Transverse colon (tissue), 4 donors: Measurements from ENCODE around the gene UQCC5. TPM values are rescaled to one million over a fixed set of nuclear protein-coding genes. Genes with fewer than 3 reads are reported as not detected.

Source experiments
- DNase-seq: peaks from one replicate; pipeline ENCODE4 v3.0.0-alpha.2; 2019
- H3K27ac ChIP-seq, 4 donors: fragments of 200-600 bp; sonication (generic); 2 replicates each; pipeline ENCODE4 v1.5.1; 2016 to 2018; ENCODE audit warnings: inconsistent platforms in 4 of 4
- H3K27me3 ChIP-seq: fragments of 200-600 bp; sonication (generic); 2 replicates; pipeline ENCODE4 v1.5.1; 2017; ENCODE audit warnings: inconsistent platforms
- H3K36me3 ChIP-seq, 4 donors: fragments of 200-600 bp; sonication (generic); 2 replicates each; pipeline ENCODE4 v1.5.1; 2017 to 2019; ENCODE audit warnings: inconsistent platforms in 4 of 4
- H3K4me1 ChIP-seq, 4 donors: fragments of 200-600 bp; sonication (generic); 2 replicates each; pipeline ENCODE4 v1.5.1; 2017 to 2020; ENCODE audit warnings: inconsistent platforms in 4 of 4
- H3K4me3 ChIP-seq, 4 donors: fragments of 200-600 bp; sonication (generic); 1 replicate in 1 of 4; 2 replicates in 3 of 4; pipeline versions ENCODE4 v1.5.1 to v1.6.1; 2017 to 2019; ENCODE audit warnings: inconsistent platforms in 4 of 4
- H3K9me3 ChIP-seq, 2 donors: fragments of 200-600 bp; sonication (generic); 2 replicates each; pipeline ENCODE4 v1.5.1; 2017 to 2019; ENCODE audit warnings: inconsistent platforms in 2 of 2
- EP300 ChIP-seq: sonication (generic); formaldehyde crosslinking; IDR thresholded peaks from one replicate; pipeline ENCODE4 v1.6.1; 2017; ENCODE audit warnings: antibody characterized with exemption, low read depth
- POLR2A ChIP-seq: fragments of 450-650 bp; IDR thresholded peaks from one replicate; pipeline ENCODE4 v1.6.1; 2016; ENCODE audit warnings: antibody characterized with exemption, mild to moderate bottlenecking, moderate library complexity
- POLR2AphosphoS5 ChIP-seq, 3 donors: sonication (generic); formaldehyde crosslinking; IDR thresholded peaks; one replicate each; pipeline ENCODE4 v1.6.1; 2016; ENCODE audit warnings: antibody characterized with exemption in 3 of 3
- WGBS, 2 donors: methylation state at CpG; one replicate each; pipeline ENCODE4 v1.1.5; 2018; ENCODE audit warnings: low coverage in 1 of 2; 5-methylcytosine and 5-hydroxymethylcytosine counted together
- in situ Hi-C, 4 donors: fragments of 200-750 bp; cut with MboI; loops; one replicate each; pipeline versions ENCODE4 v1.15.0 to v1.15.1; 2017; ENCODE audit warnings: low sequenced_read_pairs in 3 of 4, low pct_ligation_motif_present in 1 of 4, low pct_unique_long_range_greater_than_20kb in 1 of 4
- intact Hi-C: fragments of 100-400 bp; cut with DNase I; formaldehyde crosslinking; loops from one replicate; pipeline ENCODE4 v1.15.1; 2023; ENCODE audit warnings: low total_unique reads
- total RNA-seq, 4 donors: library from RNA; depleted of rRNA; stranded (reverse); fragments of >200 nt; gene quantifications; one replicate each; pipeline ENCODE4 v1.1.0, GENCODE V29; 2016
- TF ChIP-seq, protein P1 (sequence below), 5 experiments: fragments of 200-600 bp in 3 of 5; fragments of 450-650 bp in 2 of 5; sonication (generic) in 3 of 5; IDR thresholded peaks; 1 replicate in 2 of 5; 2 replicates in 3 of 5; pipeline ENCODE4 v1.5.1; 2016 to 2017; ENCODE audit warnings: antibody characterized with exemption in 5 of 5, inconsistent platforms in 3 of 5, mild to moderate bottlenecking in 2 of 5, moderate library complexity in 1 of 5

The UQCC5 gene
- total RNA-seq, 4 donors from 2014 or later = 2.6 to 22.1 (median 4.0) TPM; not detected in 1

DNA sequence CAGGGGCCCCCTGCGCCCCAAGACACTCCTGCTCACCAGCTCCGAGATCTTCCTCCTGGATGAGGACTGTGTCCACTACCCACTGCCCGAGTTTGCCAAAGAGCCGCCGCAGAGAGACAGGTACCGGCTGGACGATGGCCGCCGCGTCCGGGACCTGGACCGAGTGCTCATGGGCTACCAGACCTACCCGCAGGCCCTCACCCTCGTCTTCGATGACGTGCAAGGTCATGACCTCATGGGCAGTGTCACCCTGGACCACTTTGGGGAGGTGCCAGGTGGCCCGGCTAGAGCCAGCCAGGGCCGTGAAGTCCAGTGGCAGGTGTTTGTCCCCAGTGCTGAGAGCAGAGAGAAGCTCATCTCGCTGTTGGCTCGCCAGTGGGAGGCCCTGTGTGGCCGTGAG lies 44.3 kb upstream of the UQCC5 start:
- H3K9me3 ChIP-seq = no peaks in the 10 kb centered on the region
- WGBS, 2 donors = 92% methylated on average over 18 of the region's 21 CpGs; no CpG with 5 or more reads in 1 of the 2 donors
- DNase-seq = no peak
- peaks cover 0 to 3% (median 0%) of the 10 kb centered on the region in 4 donors for H3K4me1 ChIP-seq
- H3K27me3 ChIP-seq = no peaks in the 10 kb centered on the region
- H3K4me3 ChIP-seq = no peak overlapping the region
- TF ChIP-seq EP300 (no peak), POLR2A (no peak), POLR2AphosphoS5 (IDR thresholded peaks at IDR 0.05) (no peak)
- TF ChIP-seq, protein P1, sequence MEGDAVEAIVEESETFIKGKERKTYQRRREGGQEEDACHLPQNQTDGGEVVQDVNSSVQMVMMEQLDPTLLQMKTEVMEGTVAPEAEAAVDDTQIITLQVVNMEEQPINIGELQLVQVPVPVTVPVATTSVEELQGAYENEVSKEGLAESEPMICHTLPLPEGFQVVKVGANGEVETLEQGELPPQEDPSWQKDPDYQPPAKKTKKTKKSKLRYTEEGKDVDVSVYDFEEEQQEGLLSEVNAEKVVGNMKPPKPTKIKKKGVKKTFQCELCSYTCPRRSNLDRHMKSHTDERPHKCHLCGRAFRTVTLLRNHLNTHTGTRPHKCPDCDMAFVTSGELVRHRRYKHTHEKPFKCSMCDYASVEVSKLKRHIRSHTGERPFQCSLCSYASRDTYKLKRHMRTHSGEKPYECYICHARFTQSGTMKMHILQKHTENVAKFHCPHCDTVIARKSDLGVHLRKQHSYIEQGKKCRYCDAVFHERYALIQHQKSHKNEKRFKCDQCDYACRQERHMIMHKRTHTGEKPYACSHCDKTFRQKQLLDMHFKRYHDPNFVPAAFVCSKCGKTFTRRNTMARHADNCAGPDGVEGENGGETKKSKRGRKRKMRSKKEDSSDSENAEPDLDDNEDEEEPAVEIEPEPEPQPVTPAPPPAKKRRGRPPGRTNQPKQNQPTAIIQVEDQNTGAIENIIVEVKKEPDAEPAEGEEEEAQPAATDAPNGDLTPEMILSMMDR (IDR thresholded peaks at IDR 0.05) = no peak
- no peak overlapping the region for H3K27ac ChIP-seq
- peaks cover 0 to 37% (median 18%) of the 10 kb centered on the region in 4 donors for H3K36me3 ChIP-seq
- in situ Hi-C loops = no loop called here
- intact Hi-C loops = no loop called here

DNA sequence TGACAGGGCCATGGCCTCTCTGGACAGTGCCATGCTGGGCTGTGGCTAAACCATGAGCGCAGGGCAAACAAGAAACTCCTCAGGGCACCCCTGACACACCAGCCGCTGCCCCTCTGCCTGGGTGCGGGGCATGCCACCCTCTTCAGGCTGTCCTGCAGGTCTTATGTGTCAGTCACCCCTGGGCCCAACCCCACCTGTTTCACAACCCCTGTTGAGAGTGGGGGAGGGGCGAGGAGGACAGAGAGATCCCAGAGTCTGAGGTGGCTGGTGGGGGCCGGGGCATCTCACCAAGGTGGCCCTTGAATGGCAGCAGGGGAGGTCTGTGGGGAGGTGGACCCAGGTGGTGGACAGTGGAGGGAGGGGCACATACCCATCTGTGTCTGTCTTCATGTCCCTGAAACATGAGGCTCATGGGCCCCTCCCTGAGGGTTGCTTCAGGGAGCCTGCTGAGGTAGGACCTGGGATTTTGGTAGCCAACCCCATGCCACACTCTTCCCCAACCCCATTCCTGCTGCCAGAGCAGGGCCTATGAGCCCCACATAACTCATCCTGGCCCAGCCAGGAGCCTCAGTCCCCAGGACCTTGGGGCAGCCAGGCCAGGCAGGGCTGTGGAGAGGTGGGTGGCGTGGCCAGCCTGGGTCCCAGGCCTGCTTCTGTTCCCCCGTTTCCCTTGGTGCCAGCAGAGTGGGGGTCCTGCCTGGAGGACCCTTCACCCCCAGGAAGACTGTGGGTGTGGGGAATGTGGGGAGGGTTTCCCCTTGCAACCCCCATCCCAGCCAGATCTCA lies 43.0 kb upstream of the UQCC5 start:
- 93% methylated on average over 7 of the region's 7 CpGs; no CpG with 5 or more reads in 1 of the 2 donors for WGBS, 2 donors
- peak overlapping the region in 1 of 4 donors; percentile 8 for H3K27ac ChIP-seq
- peaks cover 0 to 31% (median 15%) of the 10 kb centered on the region in 4 donors for H3K36me3 ChIP-seq
- TF ChIP-seq POLR2AphosphoS5 (IDR thresholded peaks at IDR 0.05) = no peak
- TF ChIP-seq EP300 = no peak
- TF ChIP-seq, protein P1 (IDR thresholded peaks at IDR 0.05) = no peak
- TF ChIP-seq POLR2A = no peak
- intact Hi-C loops (no loop called here), in situ Hi-C loops (no loop called here)
- no peaks in the 10 kb centered on the region for H3K9me3 ChIP-seq
- H3K4me1 ChIP-seq = peaks cover 0 to 6% (median 0%) of the 10 kb centered on the region in 4 donors
- no peaks in the 10 kb centered on the region for H3K27me3 ChIP-seq
- H3K4me3 ChIP-seq = no peak overlapping the region
- DNase-seq = no peak

DNA sequence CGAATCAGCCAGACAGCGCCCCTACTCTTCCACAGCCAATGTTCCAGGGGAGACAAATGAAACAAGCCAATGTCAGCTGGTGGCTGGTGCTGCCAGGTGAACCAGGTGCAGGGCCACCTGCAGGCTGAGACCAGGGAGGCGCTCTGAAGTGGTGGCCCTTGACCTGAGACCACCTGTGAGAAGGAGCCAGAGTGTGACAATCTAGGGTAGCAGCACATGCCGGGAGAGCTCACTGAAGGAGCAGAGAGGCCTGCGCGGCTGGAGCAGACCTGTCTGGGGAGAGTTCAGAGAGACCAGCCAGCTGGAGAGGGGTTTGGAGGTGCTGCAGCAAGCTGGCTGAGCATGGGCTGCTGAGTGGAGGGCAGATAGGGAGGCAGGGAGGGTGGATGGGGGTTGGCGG lies 42.0 kb upstream of the UQCC5 start:
- WGBS, 2 donors = 70 to 86% methylated on average over 4 to 7 of the region's 7 CpGs
- Histone ChIP-seq H3K9me3 (no peaks in the 10 kb centered on the region), H3K36me3 (peaks cover 0 to 23% (median 10%) of the 10 kb centered on the region in 4 donors), H3K27me3 (no peaks in the 10 kb centered on the region), H3K27ac (peak overlapping the region in 3 of 4 donors; percentile 48 to 70 (median 65)), H3K4me3 (no peak overlapping the region), H3K4me1 (peaks cover 0 to 6% (median 0%) of the 10 kb centered on the region in 4 donors)
- in situ Hi-C loops = no loop called here
- DNase-seq = no peak
- TF ChIP-seq POLR2A (no peak), POLR2AphosphoS5 (IDR thresholded peaks at IDR 0.05) (no peak), EP300 (no peak)
- TF ChIP-seq, protein P1 (IDR thresholded peaks at IDR 0.05) = no peak
- intact Hi-C loops = no loop called here

DNA sequence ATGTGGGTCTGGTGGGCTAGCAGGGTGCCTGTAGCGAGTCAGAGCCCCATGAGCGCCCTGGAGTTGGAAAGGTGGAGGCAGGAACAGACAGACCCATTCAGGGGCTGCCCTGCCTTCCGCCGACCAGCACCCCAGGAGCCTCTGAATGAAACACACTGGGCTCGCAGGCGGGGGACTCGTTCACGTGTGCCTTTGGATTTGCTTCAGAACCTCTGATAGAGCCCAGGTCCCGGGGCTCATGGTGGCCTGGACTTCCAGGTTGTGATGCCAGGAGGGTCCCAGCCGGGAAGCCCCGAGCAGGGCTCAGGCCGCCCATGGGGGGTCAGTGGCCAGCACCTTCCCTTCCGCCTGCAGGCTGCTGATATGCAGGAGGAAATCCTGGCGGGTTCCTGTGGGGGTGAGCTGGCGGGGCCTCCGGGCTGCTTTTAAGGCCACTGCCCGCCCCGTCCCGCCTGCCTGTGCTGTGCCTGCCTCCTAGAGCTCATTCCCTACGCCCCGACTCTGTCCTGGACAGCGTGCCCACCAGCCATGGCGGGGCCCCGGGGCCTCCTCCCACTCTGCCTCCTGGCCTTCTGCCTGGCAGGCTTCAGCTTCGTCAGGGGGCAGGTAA lies 41.4 kb upstream of the UQCC5 start, which contains the start of gene STAB1:
Gene STAB1 (plus strand): TSS at position 453 of the 610 bp plus-strand sequence. CDS start 76 bp downstream, at position 529.
- peak; percentile 22 for TF ChIP-seq POLR2A
- TF ChIP-seq POLR2AphosphoS5 (IDR thresholded peaks at IDR 0.05) = no peak
- WGBS, 2 donors = 67 to 80% methylated on average over 1 to 13 of the region's 25 CpGs
- Histone ChIP-seq H3K27ac (peak within 1 kb of the TSS; percentile 48 to 70 (median 58)), H3K4me1 (peaks cover 0 to 6% (median 0%) of the 10 kb centered on the region in 4 donors), H3K9me3 (no peaks in the 10 kb centered on the region), H3K36me3 (peaks cover 0 to 17% (median 8%) of the 10 kb centered on the region in 4 donors), H3K27me3 (no peaks in the 10 kb centered on the region), H3K4me3 (peak within 1 kb of the TSS in 3 of 4 donors; percentile 4 to 32 (median 13))
- no peak for DNase-seq
- intact Hi-C loops = no loop called here
- in situ Hi-C loops = no loop called here
